Astrocyte (in vitro differentiated cells and primary cell): ENCODE results near the gene OPN1LW. TPM values are rescaled to one million over a fixed set of nuclear protein-coding genes. Genes with fewer than 3 reads are reported as not detected.

ENCODE experiments used
- DNase-seq: peaks from one replicate; pipeline ENCODE4 v3.0.0-alpha.2; 2010; ENCODE audit warnings: low read depth
- FAIRE-seq: peaks from 2 replicates; lab custom pipeline; 2011; peaks lifted over from hg19 to GRCh38; lab: Jason Lieb, UNC
- H2AFZ ChIP-seq: 2 replicates; pipeline ENCODE4 v1.6.0; 2012; ENCODE audit warnings: low read depth, low read length, inconsistent platforms
- H3K27ac ChIP-seq: 2 replicates; pipeline ENCODE4 v1.5.1; 2011; ENCODE audit warnings: low read depth, low read length, inconsistent platforms
- H3K27me3 ChIP-seq: 2 replicates; pipeline ENCODE4 v1.6.0; 2011; ENCODE audit warnings: low read length, inconsistent platforms; ENCODE audit not compliant: insufficient read depth
- H3K36me3 ChIP-seq: 2 replicates; pipeline ENCODE4 v1.5.1; 2011; ENCODE audit warnings: low read length, inconsistent platforms; ENCODE audit not compliant: insufficient read depth
- H3K4me1 ChIP-seq: 2 replicates; pipeline ENCODE4 v1.5.1; 2011; ENCODE audit warnings: low read length, inconsistent platforms; ENCODE audit not compliant: insufficient read depth
- H3K4me2 ChIP-seq: 2 replicates; pipeline ENCODE4 v1.6.0; 2012; ENCODE audit warnings: low read length, inconsistent platforms
- H3K4me3 ChIP-seq: 2 replicates; pipeline ENCODE4 v1.5.1; 2011; ENCODE audit warnings: low read depth, mild to moderate bottlenecking, low read length, inconsistent platforms; ENCODE audit not compliant: insufficient read depth
- H3K79me2 ChIP-seq: 2 replicates; pipeline ENCODE4 v1.6.0; 2012; ENCODE audit warnings: mild to moderate bottlenecking, low read length, inconsistent platforms; ENCODE audit not compliant: insufficient read depth
- H3K9ac ChIP-seq: 2 replicates; pipeline ENCODE4 v1.6.0; 2012; ENCODE audit warnings: mild to moderate bottlenecking, low read length, inconsistent platforms
- H3K9me3 ChIP-seq: 2 replicates; pipeline ENCODE4 v1.5.1; 2012; ENCODE audit warnings: low read depth, mild to moderate bottlenecking, low read length, inconsistent platforms; ENCODE audit not compliant: insufficient read depth
- H4K20me1 ChIP-seq: 2 replicates; pipeline ENCODE4 v1.6.0; 2012; ENCODE audit warnings: low read length, inconsistent platforms; ENCODE audit not compliant: insufficient read depth
- H3K27ac Mint-ChIP-seq: one replicate; pipeline ENCODE4 v1.8.0; 2021; ENCODE audit warnings: mild to moderate bottlenecking, mixed read lengths; ENCODE audit not compliant: unreplicated experiment
- H3K27me3 Mint-ChIP-seq: one replicate; pipeline ENCODE4 v1.8.0; 2021; ENCODE audit warnings: low read depth, mixed read lengths; ENCODE audit not compliant: unreplicated experiment
- H3K36me3 Mint-ChIP-seq: one replicate; pipeline ENCODE4 v1.8.0; 2021; ENCODE audit warnings: low read depth, mixed read lengths; ENCODE audit not compliant: unreplicated experiment
- H3K4me1 Mint-ChIP-seq: one replicate; pipeline ENCODE4 v1.8.0; 2021; ENCODE audit warnings: low read depth, mixed read lengths; ENCODE audit not compliant: unreplicated experiment
- H3K4me3 Mint-ChIP-seq: one replicate; pipeline ENCODE4 v1.8.0; 2021; ENCODE audit warnings: mild to moderate bottlenecking, moderate library complexity, mixed read lengths; ENCODE audit not compliant: unreplicated experiment
- H3K9me3 Mint-ChIP-seq: one replicate; pipeline ENCODE4 v1.8.0; 2021; ENCODE audit warnings: mild to moderate bottlenecking, mixed read lengths; ENCODE audit not compliant: unreplicated experiment
- CTCF ChIP-seq: IDR thresholded peaks from 2 replicates; pipeline ENCODE4 v1.5.1; 2011; ENCODE audit warnings: low read depth, mild to moderate bottlenecking, inconsistent platforms, low read length, moderate library complexity; ENCODE audit not compliant: insufficient read depth
- EZH2 ChIP-seq: IDR thresholded peaks from 2 replicates; pipeline ENCODE4 v1.6.1; 2012; ENCODE audit warnings: mild to moderate bottlenecking, low read length, inconsistent platforms; ENCODE audit not compliant: insufficient read depth
- total RNA-seq: library from RNA; stranded (reverse); gene quantifications from 2 replicates; pipeline ENCODE4 v1.2.1, GENCODE V29; 2021

OPN1LW gene
- total RNA-seq, 1 donor from 2014 or later = not detected

- DNase-seq = no peak
- Mint-ChIP-seq H3K27ac (no peak overlapping the region), H3K9me3 (no peaks in the 10 kb centered on the region), H3K27me3 (peaks cover 6% of the 10 kb centered on the region), H3K36me3 (no peaks in the 10 kb centered on the region), H3K4me1 (no peaks in the 10 kb centered on the region), H3K4me3 (no peak overlapping the region)
- H3K27ac ChIP-seq = no peak overlapping the region
- no peak overlapping the region for H3K4me2 ChIP-seq
- H3K27me3 ChIP-seq = no peaks in the 10 kb centered on the region
- no peak for FAIRE-seq
- TF ChIP-seq EZH2 (no peak), CTCF (no peak)
- H2AFZ ChIP-seq = no peak overlapping the region
- no peaks in the 10 kb centered on the region for H4K20me1 ChIP-seq
- H3K79me2 ChIP-seq = no peaks in the 10 kb centered on the region
- H3K4me3 ChIP-seq = no peak overlapping the region
- H3K36me3 ChIP-seq = no peaks in the 10 kb centered on the region
- H3K9ac ChIP-seq = no peak overlapping the region
- no peaks in the 10 kb centered on the region for H3K9me3 ChIP-seq
- H3K4me1 ChIP-seq = no peaks in the 10 kb centered on the region
Observed at GRCh38 chrX:154132366-154132765, 11.7 kb upstream of the OPN1LW start.

GRCh38 chrX:154135458-154136229 lies 8.4 kb upstream of the OPN1LW start:
- H3K9ac ChIP-seq = no peak overlapping the region
- DNase-seq (no peak), FAIRE-seq (no peak)
- H3K9me3 ChIP-seq = no peaks in the 10 kb centered on the region
- no peak overlapping the region for H3K4me2 ChIP-seq
- no peak overlapping the region for H2AFZ ChIP-seq
- H3K27me3 ChIP-seq = no peaks in the 10 kb centered on the region
- Mint-ChIP-seq H3K9me3 (no peaks in the 10 kb centered on the region), H3K4me1 (no peaks in the 10 kb centered on the region), H3K4me3 (no peak overlapping the region), H3K27ac (no peak overlapping the region), H3K27me3 (peaks cover 24% of the 10 kb centered on the region), H3K36me3 (no peaks in the 10 kb centered on the region)
- no peak overlapping the region for H3K27ac ChIP-seq
- H3K4me1 ChIP-seq = no peaks in the 10 kb centered on the region
- H4K20me1 ChIP-seq = no peaks in the 10 kb centered on the region
- no peak overlapping the region for H3K4me3 ChIP-seq
- H3K79me2 ChIP-seq = no peaks in the 10 kb centered on the region
- H3K36me3 ChIP-seq = no peaks in the 10 kb centered on the region
- TF ChIP-seq EZH2 (no peak), CTCF (no peak)

- H3K9ac ChIP-seq = peak overlapping the region; percentile 27
- no peaks in the 10 kb centered on the region for H4K20me1 ChIP-seq
- Mint-ChIP-seq H3K4me1 (no peaks in the 10 kb centered on the region), H3K27ac (no peak overlapping the region), H3K4me3 (peak overlapping the region; percentile 79), H3K36me3 (no peaks in the 10 kb centered on the region), H3K9me3 (no peaks in the 10 kb centered on the region), H3K27me3 (peaks cover 24% of the 10 kb centered on the region)
- FAIRE-seq (no peak), DNase-seq (peak; percentile 5)
- no peaks in the 10 kb centered on the region for H3K79me2 ChIP-seq
- no peaks in the 10 kb centered on the region for H3K36me3 ChIP-seq
- H3K27ac ChIP-seq = no peak overlapping the region
- H2AFZ ChIP-seq = peak overlapping the region; percentile 85
- H3K4me1 ChIP-seq = no peaks in the 10 kb centered on the region
- no peaks in the 10 kb centered on the region for H3K27me3 ChIP-seq
- peak; percentile 38 for TF ChIP-seq CTCF
- TF ChIP-seq EZH2 = no peak
- H3K9me3 ChIP-seq = no peaks in the 10 kb centered on the region
- peak overlapping the region; percentile 83 for H3K4me2 ChIP-seq
- peak overlapping the region; percentile 48 for H3K4me3 ChIP-seq
Observed at GRCh38 chrX:154136627-154137161, 7.3 kb upstream of the OPN1LW start.
